AG10803 (cell line): ENCODE measurements around the gene USP33.
A peak's percentile ranks its signal among the peaks of the same experiment; 100 is the strongest.
"Not testable (repeated sequence)": the region's sequence is repeated elsewhere in the genome, so short reads cannot be mapped to it uniquely, and the experiment has no call there.

Experiments used
- DNase-seq: peaks from one replicate; pipeline ENCODE4 v3.0.0; 2010; ENCODE audit warnings: low read depth
- H3K4me3 ChIP-seq: 2 replicates; pipeline ENCODE4 v1.5.1; 2011; ENCODE audit warnings: mild to moderate bottlenecking, low read length, control low read depth
- CTCF ChIP-seq: conservative IDR thresholded peaks from 2 replicates; pipeline ENCODE4 v1.5.1; 2011; ENCODE audit warnings: mild to moderate bottlenecking, low read length, control low read depth, inconsistent platforms

USP33 gene

DNA sequence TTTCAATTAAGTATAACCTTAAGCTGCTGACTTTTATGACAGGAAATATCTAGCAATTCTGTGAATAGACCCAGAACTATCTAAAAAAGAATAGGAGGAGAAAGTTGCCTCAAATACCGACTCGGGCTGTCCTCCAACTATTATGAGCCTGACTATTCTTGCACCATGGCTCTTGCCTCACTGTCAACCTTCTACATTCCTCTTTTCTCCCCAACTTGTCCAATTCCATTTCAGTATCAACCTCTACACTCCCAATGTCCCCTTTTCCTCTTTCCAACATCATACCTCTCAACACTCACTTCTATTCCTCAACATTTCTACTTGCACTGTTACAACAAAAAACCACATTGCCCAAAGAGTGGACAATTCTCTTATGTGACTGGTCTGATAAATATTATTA lies 79.5 kb downstream of the USP33 start:
- no peak for TF ChIP-seq CTCF
- no peak overlapping the region for H3K4me3 ChIP-seq
- DNase-seq, result peak; percentile 59

DNA sequence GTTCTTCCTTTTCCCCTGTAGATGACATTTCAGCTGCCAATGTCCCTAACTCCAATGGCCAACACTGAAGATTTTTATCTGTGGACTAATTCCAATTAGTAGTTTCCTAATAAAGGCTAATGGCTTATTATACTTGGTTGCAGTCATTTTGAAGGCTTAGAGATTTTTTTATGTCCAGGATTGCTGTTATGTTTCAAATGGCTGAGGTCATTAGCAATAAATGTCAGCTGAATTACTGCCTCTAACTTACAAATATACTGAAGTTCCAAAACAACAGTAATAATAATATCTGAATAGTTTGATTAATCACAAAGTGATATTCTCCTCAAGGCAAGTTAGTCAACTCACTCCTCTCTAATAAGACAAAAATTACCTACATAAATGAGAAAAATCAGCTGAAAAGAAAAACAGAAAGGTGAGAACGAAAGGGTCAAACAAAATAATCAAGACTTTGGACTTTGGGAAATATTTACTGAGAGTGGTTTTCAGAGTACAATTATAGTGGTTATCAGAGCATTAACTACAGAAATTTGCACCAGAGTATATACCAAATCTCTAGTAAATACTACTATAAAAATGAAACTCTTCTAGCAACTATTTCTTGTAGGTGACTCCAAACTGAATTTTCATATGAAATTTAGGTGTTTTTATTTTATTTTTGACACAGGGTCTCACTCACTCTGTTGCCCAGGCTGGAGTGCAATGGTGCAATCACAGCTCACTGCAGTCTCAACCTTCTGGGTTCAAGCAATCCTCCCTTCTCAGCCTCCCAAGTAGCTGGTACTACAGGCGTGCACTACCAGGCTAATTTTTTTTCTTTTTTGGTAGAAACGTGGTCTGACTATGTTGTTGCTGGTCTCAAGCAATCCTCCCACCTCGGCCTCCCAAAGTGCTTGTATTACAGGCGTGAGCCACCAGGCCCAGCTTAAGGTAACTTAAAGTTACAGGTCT lies 80.7 kb downstream of the USP33 start:
- no peak for DNase-seq
- no peak overlapping the region for H3K4me3 ChIP-seq
- TF ChIP-seq CTCF, result no peak

DNA sequence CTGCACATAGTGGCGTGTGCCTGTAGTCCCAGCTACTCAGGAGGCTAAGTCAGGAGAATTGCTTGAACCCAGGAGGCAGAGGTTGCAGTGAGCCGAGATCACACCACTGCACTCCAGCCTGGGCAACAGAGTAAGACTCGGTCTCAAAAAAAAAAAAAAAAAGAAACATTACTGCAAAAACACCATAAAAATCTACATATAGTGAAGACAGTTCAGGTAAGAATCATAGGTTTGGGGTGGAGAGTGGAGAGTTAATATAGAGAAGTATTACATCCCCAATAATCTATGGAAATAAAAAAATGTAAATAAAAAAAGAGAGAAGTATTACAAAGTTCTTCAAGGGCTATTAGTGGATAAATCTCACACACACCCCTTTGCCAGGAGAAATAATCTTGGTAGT lies 84.8 kb downstream of the USP33 start:
- not testable (repeated sequence) for H3K4me3 ChIP-seq

DNA sequence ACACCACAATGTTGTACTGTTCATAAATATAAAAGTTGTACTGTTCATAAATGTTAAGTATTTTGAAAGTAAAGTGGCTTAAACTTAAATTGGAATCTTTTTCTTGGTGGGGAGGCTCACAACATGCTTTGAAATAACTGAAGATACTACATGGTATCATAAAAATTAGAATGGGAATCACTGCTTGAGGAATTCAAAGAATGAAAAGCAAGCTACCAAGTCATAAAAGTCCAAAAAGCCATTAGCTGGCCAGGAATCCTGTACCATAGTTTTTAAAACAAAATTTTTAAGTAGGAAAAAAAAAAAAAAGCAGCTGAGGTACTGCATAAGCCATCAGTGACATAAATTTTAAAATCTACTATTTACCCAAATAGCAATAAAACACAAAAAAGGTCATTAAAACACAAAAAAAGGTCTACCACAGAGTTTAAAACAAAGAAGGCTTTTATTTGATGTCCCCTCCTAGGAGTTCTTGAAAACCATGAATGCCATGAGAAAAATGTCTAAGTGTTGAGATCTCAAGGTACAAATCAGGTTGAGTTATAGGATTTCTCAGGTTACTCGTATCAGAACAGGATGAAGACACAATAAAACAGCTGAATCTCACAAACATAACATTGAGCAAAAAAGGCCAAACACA lies 85.8 kb downstream of the USP33 start:
- TF ChIP-seq CTCF, result no peak
- H3K4me3 ChIP-seq, result no peak overlapping the region
- peak; percentile 70 for DNase-seq

More for the DNA sequence above, 84.8 kb downstream of the USP33 start:
- not testable (repeated sequence) for DNase-seq

DNA sequence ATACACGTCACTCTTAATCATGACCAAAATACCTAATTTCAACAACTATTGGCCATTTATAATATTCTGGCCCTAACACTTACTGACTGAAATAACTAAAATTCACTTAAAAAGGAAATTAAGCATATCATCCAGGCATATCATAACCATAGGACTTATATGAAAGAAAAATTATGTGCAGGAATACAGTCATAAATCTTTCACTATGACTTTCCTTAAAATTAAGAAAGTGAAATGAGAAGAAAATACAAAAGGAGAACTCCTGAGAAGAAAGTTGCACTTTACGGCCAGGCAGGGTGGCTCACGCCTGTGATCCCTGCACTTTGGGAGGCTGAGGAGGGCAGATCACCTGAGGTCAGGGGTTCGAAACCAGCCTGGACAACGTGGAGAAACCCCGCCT lies 86.6 kb downstream of the USP33 start:
- H3K4me3 ChIP-seq, result no peak overlapping the region
- DNase-seq, result no peak
- TF ChIP-seq CTCF, result no peak

DNA sequence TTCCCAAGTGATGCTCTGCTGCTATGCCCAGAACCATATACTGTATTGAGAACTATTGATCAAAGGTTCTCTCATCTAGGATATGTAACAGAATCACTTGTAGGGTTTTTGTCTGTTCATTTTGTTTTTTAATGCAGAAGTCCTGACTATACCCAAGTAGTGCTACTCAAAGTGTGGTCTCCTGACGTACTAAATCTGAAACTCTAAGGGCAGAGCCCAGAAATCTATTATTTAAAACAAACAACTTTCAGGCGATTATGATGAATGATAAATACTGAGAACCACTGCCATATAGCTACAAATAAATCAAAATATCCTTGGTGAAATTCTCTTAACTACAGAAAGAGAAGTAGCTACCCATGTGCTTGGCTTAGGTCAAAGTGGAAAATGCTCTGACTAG lies 87.3 kb downstream of the USP33 start:
- no peak overlapping the region for H3K4me3 ChIP-seq
- TF ChIP-seq CTCF, result no peak
- no peak for DNase-seq

DNA sequence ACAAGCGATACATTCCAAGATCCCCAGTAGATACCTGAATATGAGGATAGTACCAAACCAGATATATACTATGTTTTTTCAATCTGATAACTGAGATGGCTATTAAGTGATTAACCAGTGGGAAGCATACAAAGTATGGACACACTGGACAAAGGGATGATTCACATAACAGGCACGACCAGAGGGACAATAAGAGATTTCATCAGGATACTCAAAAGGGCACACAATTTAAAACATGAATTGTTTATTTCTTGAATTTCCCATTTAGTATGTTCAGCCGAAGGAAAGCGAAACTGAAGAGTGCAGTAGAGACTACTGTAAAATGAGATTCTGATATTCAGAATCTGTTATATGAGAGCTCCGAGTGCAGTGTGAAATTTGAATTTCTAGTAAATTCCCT lies 87.8 kb downstream of the USP33 start:
- no peak for TF ChIP-seq CTCF
- no peak overlapping the region for H3K4me3 ChIP-seq
- DNase-seq, result peak; percentile 44
